A549 (cell line): ENCODE data around the gene SIX2. TPM values are rescaled to one million over a fixed set of nuclear protein-coding genes. Genes with fewer than 3 reads are reported as not detected.
A peak's percentile ranks its signal among the peaks of the same experiment; 100 is the strongest.

Experiments used
- ATAC-seq, 2 experiments: fragments of 200-7000 bp in 1 of 2; fragments of >200 bp in 1 of 2; cut with Nextera tagmentation in 1 of 2; cut with Tn5 transposase in 1 of 2; 3 replicates each; pipeline versions ENCODE4 v1.8.0 to v1.9.1; 2018 to 2020; ENCODE audit warnings: mild to moderate bottlenecking in 1 of 2, moderate library complexity in 1 of 2
- CTCF ChIA-PET: fragments of 300-600 bp; sonication (Branson Sonifier 250); formaldehyde crosslinking; extraction: SDS; loops from one replicate; lab custom pipeline; 2021; ENCODE audit warnings: antibody characterized with exemption, inconsistent platforms; lab: Yijun Ruan, JAX
- POLR2A ChIA-PET: fragments of 350-600 bp; formaldehyde crosslinking; extraction: SDS; loops from one replicate; lab custom pipeline; 2021; ENCODE audit warnings: antibody characterized with exemption, inconsistent platforms; lab: Yijun Ruan, JAX
- DNase-seq, 2 experiments: peaks; one replicate each; pipeline versions ENCODE4 v3.0.0 to v3.0.0-alpha.2; 2011 to 2016; ENCODE audit warnings: low read depth in 1 of 2, low spot score in 1 of 2
- FAIRE-seq: peaks from 2 replicates; lab custom pipeline; 2011; peaks lifted over from hg19 to GRCh38; lab: Jason Lieb, UNC
- H3K27ac ChIP-seq, 2 experiments: fragments of >200 bp; sonication (Bioruptor Twin); formaldehyde crosslinking; 3 replicates each; pipeline ENCODE4 v1.5.1; 2016 to 2017
- H3K4me1 ChIP-seq: fragments of >200 bp; sonication (Bioruptor Twin); formaldehyde crosslinking; 3 replicates; pipeline ENCODE4 v1.6.1; 2016
- H3K4me2 ChIP-seq: fragments of >200 bp; sonication (Bioruptor Twin); formaldehyde crosslinking; 3 replicates; pipeline ENCODE4 v1.6.1; 2016
- H3K4me3 ChIP-seq: fragments of >200 bp; sonication (Bioruptor Twin); formaldehyde crosslinking; 3 replicates; pipeline ENCODE4 v1.5.1; 2016
- H3K9me3 ChIP-seq: fragments of >200 bp; sonication (Bioruptor Twin); formaldehyde crosslinking; 3 replicates; pipeline ENCODE4 v1.6.1; 2016
- ATOH8 ChIP-seq: fragments of 250-450 bp; sonication (Bioruptor Pico); IDR thresholded peaks from 2 replicates; pipeline ENCODE4 v1.5.0; 2020; ENCODE audit warnings: low read depth, mild to moderate bottlenecking, moderate library complexity
- CEBPB ChIP-seq, 2 experiments: fragments of >200 bp in 1 of 2; sonication (Bioruptor Twin) in 1 of 2; formaldehyde crosslinking in 1 of 2; IDR thresholded peaks; 2 replicates each; pipeline ENCODE4 v1.6.1; 2012 to 2016
- CHD2 ChIP-seq: fragments of 150-350 bp; IDR thresholded peaks from 2 replicates; pipeline ENCODE4 v1.6.1; 2014; ENCODE audit warnings: low read length; ENCODE audit not compliant: partially characterized antibody
- CTCF ChIP-seq: fragments of >200 bp; sonication (Bioruptor Twin); formaldehyde crosslinking; IDR thresholded peaks from 3 replicates; pipeline ENCODE4 v1.5.1; 2016
- EHF ChIP-seq: fragments of 250-450 bp; sonication (Bioruptor Pico); IDR thresholded peaks from 2 replicates; pipeline ENCODE4 v1.5.0; 2020; ENCODE audit warnings: mild to moderate bottlenecking
- FOSB ChIP-seq: fragments of 250-450 bp; sonication (Bioruptor Pico); IDR thresholded peaks from 2 replicates; pipeline ENCODE4 v1.5.0; 2020; ENCODE audit warnings: mild to moderate bottlenecking, moderate library complexity
- FOSL2 ChIP-seq, 2 experiments: fragments of 450-650 bp in 1 of 2; fragments of >200 bp in 1 of 2; sonication (Bioruptor Twin) in 1 of 2; formaldehyde crosslinking; IDR thresholded peaks; 2 replicates each; pipeline versions ENCODE4 v1.5.0 to v1.6.1; 2016 to 2020; ENCODE audit warnings: mild to moderate bottlenecking in 1 of 2, moderate library complexity in 1 of 2
- GATA3 ChIP-seq: IDR thresholded peaks from 2 replicates; pipeline ENCODE4 v1.6.1; 2012; ENCODE audit warnings: borderline replicate concordance
- HES2 ChIP-seq: fragments of >200 bp; sonication (Bioruptor Twin); formaldehyde crosslinking; IDR thresholded peaks from 2 replicates; pipeline ENCODE4 v1.6.1; 2016
- HEYL ChIP-seq: fragments of 250-450 bp; sonication (Bioruptor Pico); IDR thresholded peaks from 2 replicates; pipeline ENCODE4 v1.8.0; 2021; ENCODE audit warnings: mild to moderate bottlenecking, moderate library complexity
- HMGXB4 ChIP-seq: fragments of 250-450 bp; sonication (Bioruptor Pico); IDR thresholded peaks from 2 replicates; pipeline ENCODE4 v1.5.0; 2021; ENCODE audit warnings: mild to moderate bottlenecking, moderate library complexity, borderline replicate concordance
- HOXA7 ChIP-seq: fragments of 250-450 bp; sonication (Bioruptor Pico); IDR thresholded peaks from 2 replicates; pipeline ENCODE4 v1.5.0; 2020; ENCODE audit warnings: mild to moderate bottlenecking, moderate library complexity
- HOXB13 ChIP-seq: fragments of 250-450 bp; sonication (Bioruptor Pico); IDR thresholded peaks from 2 replicates; pipeline ENCODE4 v1.5.0; 2020; ENCODE audit warnings: low read depth, mild to moderate bottlenecking, moderate library complexity
- HOXB5 ChIP-seq: fragments of 250-450 bp; sonication (Bioruptor Pico); IDR thresholded peaks from 2 replicates; pipeline ENCODE4 v1.5.0; 2020; ENCODE audit warnings: mild to moderate bottlenecking, moderate library complexity
- JUNB ChIP-seq: fragments of >200 bp; sonication (Bioruptor Twin); formaldehyde crosslinking; IDR thresholded peaks from 2 replicates; pipeline ENCODE4 v1.6.1; 2016
- KDM1A ChIP-seq: fragments of 200-600 bp; sonication (generic); IDR thresholded peaks from 2 replicates; pipeline ENCODE4 v1.6.1; 2016; ENCODE audit warnings: low read depth, mild to moderate bottlenecking
- KDM5A ChIP-seq: fragments of 200-600 bp; sonication (generic); IDR thresholded peaks from 2 replicates; pipeline ENCODE4 v1.6.1; 2016; ENCODE audit warnings: antibody characterized with exemption, mild to moderate bottlenecking
- MAX ChIP-seq: IDR thresholded peaks from 2 replicates; pipeline ENCODE4 v1.6.1; 2012
- MAZ ChIP-seq: fragments of 150-350 bp; IDR thresholded peaks from 2 replicates; pipeline ENCODE4 v1.6.1; 2014; ENCODE audit warnings: antibody characterized with exemption, low read depth, low read length, borderline replicate concordance
- MYC ChIP-seq: IDR thresholded peaks from 2 replicates; pipeline ENCODE4 v1.6.1; 2012; ENCODE audit warnings: mild to moderate bottlenecking, inconsistent platforms, low read length, improper control_type of control experiment, borderline replicate concordance
- NPAS2 ChIP-seq: fragments of 250-450 bp; sonication (Bioruptor Pico); IDR thresholded peaks from 2 replicates; pipeline ENCODE4 v1.8.0; 2022; ENCODE audit warnings: mild to moderate bottlenecking, moderate library complexity, borderline replicate concordance
- POLR2AphosphoS2 ChIP-seq: conservative IDR thresholded peaks from 2 replicates; pipeline ENCODE4 v1.6.1; 2012; ENCODE audit warnings: low read length, improper control_type of control experiment, inconsistent platforms
- RAD21 ChIP-seq, 2 experiments: fragments of >200 bp in 1 of 2; sonication (Bioruptor Twin) in 1 of 2; formaldehyde crosslinking in 1 of 2; IDR thresholded peaks in 1 of 2; conservative IDR thresholded peaks in 1 of 2; 2 replicates in 1 of 2; 3 replicates in 1 of 2; pipeline ENCODE4 v1.6.1; 2012 to 2018; ENCODE audit warnings: inconsistent platforms in 1 of 2
- RCOR1 ChIP-seq: fragments of 150-350 bp; IDR thresholded peaks from 2 replicates; pipeline ENCODE4 v1.6.1; 2014; ENCODE audit warnings: antibody characterized with exemption, low read length, low read depth
- SMC3 ChIP-seq: fragments of >200 bp; sonication (Bioruptor Twin); formaldehyde crosslinking; IDR thresholded peaks from 3 replicates; pipeline ENCODE4 v1.6.1; 2018; ENCODE audit warnings: inconsistent platforms
- SREBF2 ChIP-seq: fragments of 450-650 bp; IDR thresholded peaks from 2 replicates; pipeline ENCODE4 v1.6.1; 2014; ENCODE audit warnings: mild to moderate bottlenecking, moderate library complexity
- TFCP2L1 ChIP-seq: fragments of 250-450 bp; sonication (Bioruptor Pico); IDR thresholded peaks from 2 replicates; pipeline ENCODE4 v1.5.0; 2021; ENCODE audit warnings: mild to moderate bottlenecking
- TP53 ChIP-seq: fragments of 250-450 bp; sonication (Bioruptor Pico); IDR thresholded peaks from 2 replicates; pipeline ENCODE4 v1.5.0; 2021; ENCODE audit warnings: mild to moderate bottlenecking, moderate library complexity
- USF2 ChIP-seq: fragments of 450-650 bp; IDR thresholded peaks from 2 replicates; pipeline ENCODE4 v1.6.1; 2014; ENCODE audit warnings: antibody characterized with exemption
- ZFP36 ChIP-seq: fragments of 450-650 bp; IDR thresholded peaks from 2 replicates; pipeline ENCODE4 v1.6.1; 2014; ENCODE audit warnings: borderline replicate concordance; ENCODE audit not compliant: partially characterized antibody
- ZNF302 ChIP-seq: fragments of 250-450 bp; sonication (Bioruptor Pico); IDR thresholded peaks from 2 replicates; pipeline ENCODE4 v1.9.0; 2021; ENCODE audit warnings: inconsistent platforms, mild to moderate bottlenecking, moderate library complexity
- WGBS: methylation state at CpG from one replicate; pipeline ENCODE4 v1.1.6; 2017; ENCODE audit errors: missing lambda C conversion rate; 5-methylcytosine and 5-hydroxymethylcytosine counted together
- polyA plus RNA-seq, 4 experiments: library from polyadenylated mRNA; depleted of rRNA in 3 of 4; stranded (reverse); fragments of >200 nt; fragmentation: RNase III in 1 of 4; extraction: RNeasy Plus Mini Kit Qiagen cat#74134 plus additional on column Dnase treatment in 1 of 4; gene quantifications; 2 replicates in 3 of 4; 3 replicates in 1 of 4; pipeline ENCODE4 v1.2.3, GENCODE V29; 2011 to 2017

Gene SIX2
- polyA plus RNA-seq, 2 of the 4 experiments (the other 2 are of a cell fraction): 0.10 to 0.15 TPM

- Histone ChIP-seq H3K27ac (peak overlapping the region; percentile 89 to 98), H3K4me1 (peaks cover 13% of the 10 kb centered on the region; the same call in 2 of the 3 replicates), H3K9me3 (no peaks in the 10 kb centered on the region), H3K4me2 (peak overlapping the region; percentile 87), H3K4me3 (peak overlapping the region; percentile 69)
- TF ChIP-seq SMC3: no peak
- no peak for FAIRE-seq
- 77% methylated on average over 7 of the region's 7 CpGs for WGBS
- no peak for DNase-seq
- CTCF ChIA-PET: interaction anchor here (0.6 to 11.6 kb wide), 29 partner anchors 9 to 551 kb away, joined by 3 to 170 read pairs (median 4); no protein-coding TSS in a partner anchor
- ATAC-seq: no peak
- POLR2A ChIA-PET: interaction anchor here (1.5 to 1.6 kb wide), 3 partner anchors 10 to 155 kb away, joined by 4 to 8 read pairs (median 6); no protein-coding TSS in a partner anchor
These were observed 5.6 kb upstream of the SIX2 start for GRCh38 chr2:45014831-45015230.

- DNase-seq (peak; percentile 88 to 96), FAIRE-seq (peak; percentile 67), ATAC-seq (peak; percentile 77 to 87)
- Histone ChIP-seq H3K4me2 (peak overlapping the region; percentile 87), H3K9me3 (no peaks in the 10 kb centered on the region), H3K4me3 (peak overlapping the region; percentile 69), H3K27ac (peak overlapping the region; percentile 89 to 98), H3K4me1 (peaks cover 13% of the 10 kb centered on the region; the same call in 2 of the 3 replicates)
- POLR2A ChIA-PET: interaction anchor here (1.5 to 1.6 kb wide), 3 partner anchors 11 to 156 kb away, joined by 4 to 8 read pairs (median 6); no protein-coding TSS in a partner anchor
- CTCF ChIA-PET: interaction anchor here (0.6 to 11.6 kb wide), 57 partner anchors 10 to 970 kb away, joined by 3 to 170 read pairs (median 4); no protein-coding TSS in a partner anchor
- WGBS: under 1% methylated on average over 20 of the region's 57 CpGs
- TF ChIP-seq HOXB5 (CRISPR knock-in tag) (no peak), TFCP2L1 (CRISPR knock-in tag) (no peak), JUNB (no peak), SREBF2 (no peak), USF2 (0 out of 2 replicates have a peak, but pooled peaks have one; percentile 37), TP53 (CRISPR knock-in tag) (no peak), KDM1A (no peak), ATOH8 (no peak), RAD21 (conservative IDR thresholded peaks at IDR 0.05 in 1 of 2, IDR thresholded peaks at IDR 0.05 in 1 of 2) (peak; percentile 48 to 72; a peak in 4 of 5 replicates), POLR2AphosphoS2 (no peak), HEYL (CRISPR knock-in tag) (no peak), ZNF302 (CRISPR knock-in tag) (no peak), MAZ (peak; percentile 18; the same call in 1 of the 2 replicates), CEBPB (IDR thresholded peaks at IDR 0.05) (peak; percentile 76 to 77; a peak in 2 of 4 replicates), FOSL2 (IDR thresholded peaks at IDR 0.05) (no peak), FOSL2 (CRISPR knock-in tag; IDR thresholded peaks at IDR 0.05) (0 out of 2 replicates have a peak, but pooled peaks have one; percentile 6), MAX (peak; percentile 66), GATA3 (no peak), FOSB (no peak), CTCF (peak; percentile 98), KDM5A (no peak), MYC (no peak), HES2 (no peak), RCOR1 (no peak), CHD2 (no peak), HOXA7 (CRISPR knock-in tag) (no peak), ZFP36 (no peak), HOXB13 (CRISPR knock-in tag) (no peak), HMGXB4 (CRISPR knock-in tag) (peak; percentile 79), NPAS2 (CRISPR knock-in tag) (no peak), EHF (CRISPR knock-in tag) (no peak)
These were observed 4.9 kb upstream of the SIX2 start for GRCh38 chr2:45014016-45014702.
